AG09309 (cell line): ENCODE measurements around the gene ADAM23.

Experiments used
- DNase-seq: peaks from one replicate; pipeline ENCODE4 v3.0.0-alpha.2; 2010; ENCODE audit warnings: low read depth
- H3K4me3 ChIP-seq: 2 replicates; pipeline ENCODE4 v1.5.1; 2011; ENCODE audit warnings: mild to moderate bottlenecking, low read depth, low read length, moderate library complexity; ENCODE audit not compliant: control insufficient read depth
- CTCF ChIP-seq: IDR thresholded peaks from 2 replicates; pipeline ENCODE4 v1.5.1; 2011; ENCODE audit warnings: mild to moderate bottlenecking, low read depth, low read length, inconsistent platforms; ENCODE audit not compliant: insufficient read depth, control insufficient read depth; ENCODE audit errors: missing control alignments

Gene ADAM23

DNA sequence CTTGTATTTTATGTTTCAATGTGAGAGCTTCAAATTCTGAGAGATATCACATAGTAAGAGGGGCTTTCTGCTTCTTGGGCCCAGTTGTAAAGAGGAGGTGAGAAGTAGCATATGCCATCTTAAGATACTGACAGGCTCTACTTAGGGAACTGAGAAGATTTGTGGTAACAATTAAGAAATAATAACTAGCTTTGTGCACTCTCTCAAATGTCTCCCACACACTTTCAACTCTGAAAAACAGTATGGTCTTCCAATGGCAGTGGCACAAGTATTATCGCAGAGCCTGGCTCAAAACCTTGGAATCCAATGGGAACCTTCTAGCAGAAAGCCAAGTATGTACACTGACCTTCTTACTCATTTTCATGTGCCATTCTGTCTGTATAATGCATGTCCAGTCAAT, 118.6 kb downstream of the ADAM23 start:
- DNase-seq: no peak
- no peak for TF ChIP-seq CTCF
- no peak overlapping the region for H3K4me3 ChIP-seq

- DNase-seq: no peak
- H3K4me3 ChIP-seq: no peak overlapping the region
- no peak for TF ChIP-seq CTCF
Measured at GRCh38 chr2:206562375-206562774, 119.0 kb downstream of the ADAM23 start.

GRCh38 chr2:206563374-206563773, 120.0 kb downstream of the ADAM23 start:
- DNase-seq: no peak
- no peak overlapping the region for H3K4me3 ChIP-seq
- TF ChIP-seq CTCF: no peak

GRCh38 chr2:206565666-206566065, 122.3 kb downstream of the ADAM23 start:
- DNase-seq: no peak
- no peak overlapping the region for H3K4me3 ChIP-seq
- TF ChIP-seq CTCF: no peak

GRCh38 chr2:206569470-206569869, 126.1 kb downstream of the ADAM23 start:
- no peak for TF ChIP-seq CTCF
- no peak overlapping the region for H3K4me3 ChIP-seq
- DNase-seq: no peak

DNA sequence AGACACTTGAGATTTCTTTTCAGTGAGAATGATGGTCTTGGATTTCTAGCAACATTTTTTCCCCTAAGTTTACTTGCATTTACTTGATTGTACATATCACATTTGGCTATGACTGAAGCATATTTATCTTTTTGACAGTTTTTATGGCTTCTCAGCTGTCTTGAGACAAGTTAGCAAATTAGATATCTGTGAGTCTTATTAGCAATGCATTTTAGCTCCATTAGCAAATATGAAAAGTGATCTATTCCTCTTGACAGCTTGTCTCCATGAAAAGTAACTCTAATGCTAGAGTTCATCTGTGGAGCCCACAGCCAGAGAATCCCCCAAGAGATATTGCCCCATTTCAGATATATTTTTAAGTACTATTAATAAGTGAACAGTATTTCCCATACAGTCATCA, 126.9 kb downstream of the ADAM23 start:
- no peak for DNase-seq
- no peak overlapping the region for H3K4me3 ChIP-seq
- no peak for TF ChIP-seq CTCF

- DNase-seq: no peak
- no peak for TF ChIP-seq CTCF
- H3K4me3 ChIP-seq: no peak overlapping the region
Measured at GRCh38 chr2:206572725-206573124, 129.4 kb downstream of the ADAM23 start.
